Adrenal gland (tissue), 5 donors: ENCODE results near the gene SINHCAF.

ENCODE experiments used
- CTCF ChIP-seq, 6 experiments: fragments of 450-650 bp in 4 of 6; fragments of 200-600 bp in 2 of 6; sonication (generic) in 1 of 6; IDR thresholded peaks; 1 replicate in 5 of 6; 2 replicates in 1 of 6; pipeline versions ENCODE4 v1.5.1 to v1.8.0; 2016 to 2021; ENCODE audit warnings: antibody characterized with exemption in 6 of 6, mild to moderate bottlenecking in 2 of 6, moderate library complexity in 1 of 6
- POLR2A ChIP-seq, 2 donors: fragments of 450-650 bp; IDR thresholded peaks; one replicate each; pipeline ENCODE4 v1.6.1; 2017; ENCODE audit warnings: antibody characterized with exemption in 2 of 2, mild to moderate bottlenecking in 2 of 2, moderate library complexity in 1 of 2
- donor health status: DM: no; HTN: no; CAD: no.

- no peak for TF ChIP-seq CTCF (IDR thresholded peaks at IDR 0.05)
- TF ChIP-seq POLR2A (IDR thresholded peaks at IDR 0.05): no peak
Measured at GRCh38 chr12:31326736-31327659, 1.0 kb upstream of the SINHCAF start.
